SK-N-SH (cell line): ENCODE results near the gene COL4A6. TPM values are rescaled to one million over a fixed set of nuclear protein-coding genes. Genes with fewer than 3 reads are reported as not detected.

Experiments
- CTCF ChIA-PET: fragments of 300-600, 350-600 bp; formaldehyde crosslinking; extraction: SDS; loops from one replicate; lab custom pipeline; 2021; lab: Yijun Ruan, JAX
- POLR2A ChIA-PET: fragments of 350-600 bp; sonication (Branson Sonifier 250); formaldehyde crosslinking; extraction: SDS; loops from one replicate; lab custom pipeline; 2020; ENCODE audit warnings: antibody characterized with exemption, inconsistent platforms; lab: Yijun Ruan, JAX
- DNase-seq: peaks from one replicate; pipeline ENCODE4 v3.0.0; 2012
- H2AFZ ChIP-seq: fragments of 200-600 bp; sonication (generic); 2 replicates; pipeline ENCODE4 v1.8.1; 2016; ENCODE audit warnings: antibody characterized with exemption, mild to moderate bottlenecking, low read depth
- H3F3A ChIP-seq: fragments of 200-600 bp; sonication (generic); replicated peaks from 2 replicates; pipeline ENCODE3; 2016; ENCODE audit warnings: antibody characterized with exemption, mild to moderate bottlenecking; ENCODE audit not compliant: insufficient read depth
- H3K27ac ChIP-seq, 2 experiments: fragments of 200-500 bp in 1 of 2; fragments of 200-600 bp in 1 of 2; sonication (Bioruptor generic) in 1 of 2; sonication (generic), shearing (Covaris generic) in 1 of 2; 2 replicates each; pipeline versions ENCODE4 v1.5.1 to v1.6.1; 2014 to 2016; ENCODE audit warnings: low read depth in 2 of 2, inconsistent platforms in 1 of 2, low read length in 1 of 2, mild to moderate bottlenecking in 1 of 2, mixed read lengths in 1 of 2
- H3K27me3 ChIP-seq: fragments of 200-600 bp; sonication (generic), shearing (Covaris generic); 2 replicates; pipeline ENCODE4 v1.6.1; 2016; ENCODE audit warnings: mixed run types; ENCODE audit not compliant: insufficient read depth
- H3K36me3 ChIP-seq, 2 experiments: fragments of 200-500 bp in 1 of 2; fragments of 200-600 bp in 1 of 2; sonication (Bioruptor generic) in 1 of 2; sonication (generic) in 1 of 2; replicated peaks in 1 of 2; 2 replicates each; pipeline versions ENCODE3 to v1.5.1; 2014 to 2016; ENCODE audit warnings: low read length in 1 of 2, mild to moderate bottlenecking in 1 of 2; ENCODE audit not compliant: insufficient read depth in 2 of 2, control insufficient read depth in 1 of 2
- H3K4me1 ChIP-seq, 2 experiments: fragments of 200-500 bp in 1 of 2; fragments of 200-600 bp in 1 of 2; sonication (Bioruptor generic) in 1 of 2; sonication (generic), shearing (Covaris generic) in 1 of 2; 2 replicates each; pipeline versions ENCODE4 v1.5.1 to v1.6.1; 2014 to 2016; ENCODE audit warnings: low read depth in 1 of 2, low read length in 1 of 2, mixed run types in 1 of 2; ENCODE audit not compliant: insufficient read depth in 2 of 2, control insufficient read depth in 1 of 2
- H3K4me2 ChIP-seq: fragments of 200-600 bp; sonication (generic), shearing (Covaris generic); 2 replicates; pipeline ENCODE4 v1.6.1; 2017; ENCODE audit warnings: mixed run types
- H3K4me3 ChIP-seq, 2 experiments: fragments of 200-500 bp in 1 of 2; fragments of 200-600 bp in 1 of 2; sonication (Bioruptor generic) in 1 of 2; sonication (generic), shearing (Covaris generic) in 1 of 2; 2 replicates each; pipeline versions ENCODE4 v1.5.1 to v1.8.1; 2014 to 2016; ENCODE audit warnings: low read depth in 2 of 2, inconsistent platforms in 1 of 2, low read length in 1 of 2, mild to moderate bottlenecking in 1 of 2, mixed read lengths in 1 of 2, moderate library complexity in 1 of 2
- H3K79me2 ChIP-seq: fragments of 200-600 bp; sonication (generic); 2 replicates; pipeline ENCODE4 v1.8.1; 2017; ENCODE audit warnings: mild to moderate bottlenecking; ENCODE audit not compliant: insufficient read depth
- H3K9ac ChIP-seq: fragments of 200-600 bp; sonication (generic); 2 replicates; pipeline ENCODE4 v1.6.1; 2017; ENCODE audit warnings: mixed run types
- H3K9me2 ChIP-seq: fragments of 200-600 bp; sonication (generic); 2 replicates; pipeline ENCODE4 v1.6.1; 2017; ENCODE audit warnings: mixed run types
- H3K9me3 ChIP-seq: fragments of 200-600 bp; sonication (generic); 2 replicates; pipeline ENCODE4 v1.6.1; 2017; ENCODE audit warnings: mixed run types, mild to moderate bottlenecking, moderate library complexity
- H4K20me1 ChIP-seq: fragments of 200-600 bp; sonication (generic); 2 replicates; pipeline ENCODE4 v1.6.1; 2017; ENCODE audit warnings: mild to moderate bottlenecking, mixed run types; ENCODE audit not compliant: insufficient read depth
- EP300 ChIP-seq, 2 experiments: IDR thresholded peaks; 2 replicates each; pipeline versions ENCODE4 v1.4.0 to v1.6.1; 2012; ENCODE audit warnings: borderline replicate concordance in 1 of 2, low read depth in 1 of 2, low read length in 1 of 2
- FOSL2 ChIP-seq: IDR thresholded peaks from 2 replicates; pipeline ENCODE4 v1.4.0; 2012; ENCODE audit warnings: low read depth, mild to moderate bottlenecking, moderate library complexity, borderline replicate concordance
- GABPA ChIP-seq: IDR thresholded peaks from 2 replicates; pipeline ENCODE4 v1.4.0; 2012; ENCODE audit warnings: low read depth, mild to moderate bottlenecking
- JUND ChIP-seq: IDR thresholded peaks from 2 replicates; pipeline ENCODE4 v1.4.0; 2012
- MEF2A ChIP-seq: IDR thresholded peaks from 2 replicates; pipeline ENCODE4 v1.4.0; 2012; ENCODE audit warnings: low read depth, borderline replicate concordance
- MXI1 ChIP-seq: IDR thresholded peaks from 2 replicates; pipeline ENCODE4 v1.6.1; 2012; ENCODE audit warnings: mild to moderate bottlenecking, low read depth, low read length, improper control_type of control experiment
- NRF1 ChIP-seq: IDR thresholded peaks from 2 replicates; pipeline ENCODE4 v1.6.1; 2012; ENCODE audit warnings: low read depth, mild to moderate bottlenecking, low read length
- PBX3 ChIP-seq: IDR thresholded peaks from 2 replicates; pipeline ENCODE4; 2012
- SMC3 ChIP-seq: IDR thresholded peaks from 2 replicates; pipeline ENCODE4 v1.6.1; 2012; ENCODE audit warnings: low read depth, low read length, improper control_type of control experiment
- USF2 ChIP-seq: fragments of 150-350 bp; IDR thresholded peaks from 2 replicates; pipeline ENCODE4 v1.6.1; 2017; ENCODE audit warnings: antibody characterized with exemption, low read length, low read depth, borderline replicate concordance
- WGBS: methylation state at CpG from one replicate; pipeline ENCODE4 v1.1.6; 2017; ENCODE audit warnings: low lambda C conversion rate; 5-methylcytosine and 5-hydroxymethylcytosine counted together
- polyA plus RNA-seq, 3 experiments: library from polyadenylated mRNA; depleted of rRNA; stranded (reverse); fragments of >200 nt; gene quantifications; 2 replicates each; pipeline ENCODE4 v1.2.3, GENCODE V29; 2012
- TF ChIP-seq, protein P1 (sequence below): IDR thresholded peaks from 2 replicates; pipeline ENCODE4 v1.4.0; 2012; ENCODE audit warnings: low read depth, borderline replicate concordance
- TF ChIP-seq, protein P2 (sequence below): IDR thresholded peaks from 2 replicates; pipeline ENCODE4 v1.4.0; 2012; ENCODE audit warnings: low read depth

Gene COL4A6
- polyA plus RNA-seq, 1 of the 3 experiments (the other 2 are of a cell fraction), result not detected

GRCh38 chrX:108224218-108224617, 214.0 kb downstream of the COL4A6 start:
- TF ChIP-seq, protein P1, sequence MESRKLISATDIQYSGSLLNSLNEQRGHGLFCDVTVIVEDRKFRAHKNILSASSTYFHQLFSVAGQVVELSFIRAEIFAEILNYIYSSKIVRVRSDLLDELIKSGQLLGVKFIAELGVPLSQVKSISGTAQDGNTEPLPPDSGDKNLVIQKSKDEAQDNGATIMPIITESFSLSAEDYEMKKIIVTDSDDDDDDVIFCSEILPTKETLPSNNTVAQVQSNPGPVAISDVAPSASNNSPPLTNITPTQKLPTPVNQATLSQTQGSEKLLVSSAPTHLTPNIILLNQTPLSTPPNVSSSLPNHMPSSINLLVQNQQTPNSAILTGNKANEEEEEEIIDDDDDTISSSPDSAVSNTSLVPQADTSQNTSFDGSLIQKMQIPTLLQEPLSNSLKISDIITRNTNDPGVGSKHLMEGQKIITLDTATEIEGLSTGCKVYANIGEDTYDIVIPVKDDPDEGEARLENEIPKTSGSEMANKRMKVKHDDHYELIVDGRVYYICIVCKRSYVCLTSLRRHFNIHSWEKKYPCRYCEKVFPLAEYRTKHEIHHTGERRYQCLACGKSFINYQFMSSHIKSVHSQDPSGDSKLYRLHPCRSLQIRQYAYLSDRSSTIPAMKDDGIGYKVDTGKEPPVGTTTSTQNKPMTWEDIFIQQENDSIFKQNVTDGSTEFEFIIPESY, result no peak
- TF ChIP-seq EP300 (IDR thresholded peaks at IDR 0.05; ENCODE audit: borderline replicate concordance in 1 of 2, low read depth in 1 of 2, low read length in 1 of 2), result no peak
- TF ChIP-seq, protein P2, sequence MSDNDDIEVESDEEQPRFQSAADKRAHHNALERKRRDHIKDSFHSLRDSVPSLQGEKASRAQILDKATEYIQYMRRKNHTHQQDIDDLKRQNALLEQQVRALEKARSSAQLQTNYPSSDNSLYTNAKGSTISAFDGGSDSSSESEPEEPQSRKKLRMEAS, result no peak
- no peak for TF ChIP-seq FOSL2
- TF ChIP-seq MXI1, result no peak
- no peak for TF ChIP-seq USF2
- TF ChIP-seq NRF1, result no peak
- no peak for TF ChIP-seq SMC3
- no peak for TF ChIP-seq GABPA
- Histone ChIP-seq H3K27me3 (peaks cover 33% of the 10 kb centered on the region; the same call in 1 of the 2 replicates), H3K27ac (no peak overlapping the region), H3K4me3 (no peak overlapping the region), H3K36me3 (no peaks in the 10 kb centered on the region), H4K20me1 (no peaks in the 10 kb centered on the region), H3K9me3 (no peaks in the 10 kb centered on the region), H3K79me2 (no peaks in the 10 kb centered on the region), H2AFZ (no peak overlapping the region), H3K4me2 (no peak overlapping the region), H3K4me1 (no peaks in the 10 kb centered on the region), H3K9me2 (no peaks in the 10 kb centered on the region), H3K9ac (no peak overlapping the region), H3F3A (no peaks in the 10 kb centered on the region)
- ChIA-PET POLR2A (no interaction called here), CTCF (interaction anchor here (0.6 to 2.5 kb wide), 27 partner anchors 8 to 1254 kb away, joined by 3 to 41 read pairs (median 4); no protein-coding TSS in a partner anchor)
- 66% methylated on average over 2 of the region's 2 CpGs for WGBS
- DNase-seq, result no peak

GRCh38 chrX:108223585-108223984, 214.6 kb downstream of the COL4A6 start:
- no peaks in the 10 kb centered on the region for H3K36me3 ChIP-seq
- CTCF ChIA-PET, result interaction anchor here (0.9 to 2.5 kb wide), 18 partner anchors 8 to 316 kb away, joined by 3 to 41 read pairs (median 4); no protein-coding TSS in a partner anchor
- no peak overlapping the region for H3K9ac ChIP-seq
- H3K9me2 ChIP-seq, result no peaks in the 10 kb centered on the region
- H3K4me2 ChIP-seq, result no peak overlapping the region
- WGBS, result 22% methylated on average over 5 of the region's 5 CpGs
- H3K9me3 ChIP-seq, result no peaks in the 10 kb centered on the region
- TF ChIP-seq MEF2A, result no peak
- no peak for TF ChIP-seq JUND
- TF ChIP-seq PBX3, result no peak
- TF ChIP-seq, all 33 proteins: peak for 0
- no peaks in the 10 kb centered on the region for H3K4me1 ChIP-seq
- H3K27me3 ChIP-seq, result peaks cover 28% of the 10 kb centered on the region; the same call in 1 of the 2 replicates
- DNase-seq, result no peak
- no peaks in the 10 kb centered on the region for H3K79me2 ChIP-seq
- H3K4me3 ChIP-seq, result no peak overlapping the region
- no peak overlapping the region for H3K27ac ChIP-seq
- POLR2A ChIA-PET, result no interaction called here
- H2AFZ ChIP-seq, result no peak overlapping the region
- no peaks in the 10 kb centered on the region for H4K20me1 ChIP-seq
- H3F3A ChIP-seq, result no peaks in the 10 kb centered on the region
